Right kidney (tissue), 1 donor: ENCODE data around the gene LENG8.

ENCODE experiments used
- DNase-seq: peaks from one replicate; pipeline ENCODE4 v3.0.0-alpha.2; 2016

LENG8 gene

DNA sequence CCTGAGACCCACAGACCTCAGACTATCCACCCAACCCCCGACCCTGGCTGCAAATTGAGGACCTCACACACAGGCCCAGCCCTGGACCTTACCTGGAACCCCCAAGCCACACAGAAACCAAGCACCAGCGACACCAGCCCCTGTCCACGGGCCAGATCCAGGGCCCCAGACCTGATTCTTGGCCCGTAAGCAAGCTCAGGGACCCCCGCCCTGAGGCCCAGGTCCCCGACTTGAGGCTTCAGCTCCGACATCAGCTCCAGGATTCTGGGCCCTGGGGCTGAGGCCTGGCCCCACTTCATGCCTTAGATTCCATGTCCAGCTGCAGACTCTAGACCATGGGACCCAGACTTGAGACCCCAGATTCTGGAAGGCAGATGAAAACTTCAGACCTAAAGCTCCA lies 27.5 kb upstream of the LENG8 start:
- no peak for DNase-seq

GRCh38 chr19:54422136-54422535 lies 26.9 kb upstream of the LENG8 start:
- DNase-seq: no peak

DNA sequence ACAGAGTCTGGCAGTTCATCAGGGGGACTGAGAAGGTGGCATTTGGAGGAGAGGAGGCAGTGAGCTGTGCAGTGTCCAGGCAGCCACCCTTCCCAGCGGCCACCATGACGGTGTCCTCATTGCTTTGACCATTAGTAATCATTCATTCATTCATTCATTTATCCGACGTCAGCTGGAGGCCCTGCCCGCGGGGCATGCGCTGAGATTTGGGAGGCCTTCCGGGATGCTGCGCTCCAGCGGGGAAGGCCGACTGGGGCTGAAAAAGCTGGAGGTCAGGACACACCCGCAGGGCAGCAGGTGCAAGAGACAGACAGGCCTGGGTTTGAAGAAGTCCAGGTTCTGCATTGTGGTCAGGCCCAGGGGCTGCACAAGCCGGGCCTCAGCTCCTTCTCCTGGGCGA lies 24.8 kb upstream of the LENG8 start:
- DNase-seq: no peak

DNA sequence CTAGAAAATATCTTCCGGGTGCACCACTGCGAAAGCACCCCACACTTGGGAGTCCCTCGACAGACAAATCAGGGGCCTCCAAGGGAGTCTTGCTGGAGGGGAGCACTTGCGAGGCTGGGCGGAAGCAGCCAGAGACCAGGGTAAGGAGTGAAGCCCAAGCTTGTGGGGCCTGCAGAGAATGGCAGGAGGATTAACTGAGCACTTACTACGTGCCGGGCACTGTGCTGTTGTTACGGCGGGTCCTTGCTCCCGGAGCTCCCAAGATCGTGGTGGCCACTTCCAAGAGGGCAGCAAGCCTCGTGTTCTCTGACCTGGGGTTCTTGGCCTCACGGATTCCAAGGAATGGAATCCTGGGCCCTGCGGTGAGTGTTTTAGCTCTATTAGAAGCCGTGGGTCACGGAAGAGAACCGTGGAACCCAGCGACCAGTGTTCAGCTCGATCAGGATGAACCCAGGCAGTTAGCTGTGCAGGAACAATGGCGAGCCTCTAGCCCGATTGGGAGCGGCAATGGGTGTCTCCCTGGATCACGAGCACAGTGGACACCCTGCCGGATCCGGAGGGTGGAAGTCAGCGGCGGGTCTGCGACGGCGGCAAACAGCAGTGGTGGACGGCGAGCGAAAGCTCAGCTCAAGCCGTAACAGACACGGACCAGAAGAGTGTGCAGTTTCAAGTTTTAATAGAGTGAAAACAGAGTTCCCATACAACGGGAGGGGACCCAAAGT lies 24.2 kb upstream of the LENG8 start:
- DNase-seq: no peak

- DNase-seq: no peak
Measured at GRCh38 chr19:54425382-54425723, 23.6 kb upstream of the LENG8 start.

- DNase-seq: no peak
Measured at GRCh38 chr19:54426291-54426931, 22.6 kb upstream of the LENG8 start.

DNA sequence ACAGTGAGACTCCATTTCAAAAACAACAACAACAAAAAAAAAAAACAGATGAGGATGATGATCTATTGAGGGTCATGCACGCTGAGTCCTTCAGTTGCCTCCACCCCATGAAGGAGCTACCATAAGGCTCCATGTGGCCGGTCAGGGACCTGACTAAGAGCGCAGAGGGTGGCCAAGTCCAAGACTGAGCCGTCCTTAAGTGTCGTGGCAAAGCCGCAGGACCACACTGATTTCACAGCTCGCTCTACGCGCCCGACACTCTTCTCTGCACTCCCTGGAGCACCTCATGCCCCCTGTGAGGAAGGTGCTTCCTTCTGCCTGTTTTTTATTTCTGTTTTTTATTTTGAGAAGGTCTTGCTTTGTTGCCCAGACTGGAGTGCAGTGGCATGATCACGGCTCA lies 21.4 kb upstream of the LENG8 start:
- no peak for DNase-seq

DNA sequence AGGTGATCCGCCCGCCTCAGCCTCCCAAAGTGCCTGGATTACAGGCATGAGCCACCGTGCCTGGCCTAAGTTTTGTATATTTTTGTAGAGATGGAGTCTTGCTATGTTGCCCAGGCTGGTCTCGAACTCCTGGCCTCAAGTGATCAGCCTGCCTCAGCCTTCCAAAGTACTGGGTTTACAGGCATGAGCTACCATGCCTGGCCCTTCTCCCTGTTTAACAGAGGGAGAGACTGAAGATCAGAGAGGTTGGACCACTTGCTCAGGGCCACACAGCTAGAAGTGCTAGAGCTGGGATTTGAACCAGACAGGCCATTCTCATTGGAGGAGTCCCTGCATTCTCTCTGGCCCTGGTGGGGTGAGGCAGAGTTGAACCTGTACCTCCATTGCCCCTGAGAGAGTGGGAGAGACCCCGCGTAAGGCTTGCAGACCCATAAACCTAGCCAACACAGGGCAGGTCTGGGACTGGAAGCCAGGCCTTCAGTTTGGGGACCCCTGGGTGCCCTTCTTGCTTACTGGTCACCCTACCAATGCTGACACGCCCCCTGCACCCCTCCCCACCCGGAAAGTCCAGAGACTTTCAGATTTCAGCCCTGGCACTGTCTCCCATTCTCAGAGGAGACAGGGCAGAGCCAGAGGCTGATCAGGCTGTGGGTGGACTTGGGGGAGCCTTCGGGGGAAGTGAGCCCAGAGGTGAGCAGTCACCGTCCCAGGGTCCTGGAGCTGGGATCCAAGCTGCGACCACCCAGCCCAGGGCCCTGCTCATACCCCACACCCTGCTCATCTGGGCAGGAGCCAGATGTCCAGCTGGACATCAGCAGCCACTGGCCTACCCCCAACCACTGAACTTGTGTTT lies 20.4 kb upstream of the LENG8 start:
- no peak for DNase-seq

- DNase-seq: no peak
Measured at GRCh38 chr19:54429176-54429495, 19.9 kb upstream of the LENG8 start.

GRCh38 chr19:54429545-54430227 lies 19.3 kb upstream of the LENG8 start:
- no peak for DNase-seq

GRCh38 chr19:54430306-54431254 lies 18.4 kb upstream of the LENG8 start:
- peak; percentile 53 for DNase-seq

GRCh38 chr19:54431255-54431838 lies 17.7 kb upstream of the LENG8 start:
- no peak for DNase-seq

GRCh38 chr19:54432144-54432738 lies 16.8 kb upstream of the LENG8 start:
- no peak for DNase-seq

- no peak for DNase-seq
Measured at GRCh38 chr19:54433697-54434096, 15.3 kb upstream of the LENG8 start.

DNA sequence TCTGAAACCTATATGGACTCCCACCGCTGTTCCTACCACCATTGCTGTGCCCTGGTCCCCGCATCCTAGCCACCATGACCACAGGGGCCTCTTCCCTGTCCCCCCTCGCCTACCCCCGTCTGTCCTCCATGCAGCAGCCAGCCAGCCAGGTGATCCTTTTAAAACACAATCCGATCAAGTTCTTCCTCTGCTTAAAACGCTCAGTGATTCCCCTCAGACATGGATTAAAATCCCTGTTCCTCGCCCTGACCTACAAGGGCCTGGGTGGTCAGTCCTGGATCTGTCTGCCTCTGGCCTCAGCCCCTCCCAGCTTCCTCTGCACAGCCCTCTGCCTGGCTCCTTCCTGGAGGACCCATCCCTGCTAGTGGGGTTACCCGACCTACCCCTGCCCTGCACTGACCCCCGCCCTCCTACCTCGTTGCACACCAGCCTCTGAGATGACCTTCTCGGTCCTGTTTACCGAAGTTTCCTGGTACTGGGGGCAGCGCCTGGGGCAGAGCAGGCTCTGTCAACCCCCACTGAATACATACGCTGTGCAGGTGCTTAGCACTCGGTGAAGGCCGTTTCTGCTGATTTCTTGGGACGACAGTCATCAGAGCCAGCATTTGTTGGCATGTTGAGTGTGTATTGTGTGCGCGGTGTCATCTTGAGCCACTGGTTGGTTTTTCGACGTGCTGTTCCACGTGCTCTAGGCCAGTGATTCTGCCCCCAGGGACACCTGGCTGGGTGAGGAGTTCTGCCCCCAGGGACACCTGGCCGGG lies 14.7 kb upstream of the LENG8 start:
- no peak for DNase-seq

GRCh38 chr19:54434873-54435214 lies 14.2 kb upstream of the LENG8 start:
- no peak for DNase-seq

GRCh38 chr19:54435551-54436016 lies 13.4 kb upstream of the LENG8 start:
- no peak for DNase-seq

GRCh38 chr19:54436031-54436523 lies 12.9 kb upstream of the LENG8 start:
- DNase-seq: no peak

DNA sequence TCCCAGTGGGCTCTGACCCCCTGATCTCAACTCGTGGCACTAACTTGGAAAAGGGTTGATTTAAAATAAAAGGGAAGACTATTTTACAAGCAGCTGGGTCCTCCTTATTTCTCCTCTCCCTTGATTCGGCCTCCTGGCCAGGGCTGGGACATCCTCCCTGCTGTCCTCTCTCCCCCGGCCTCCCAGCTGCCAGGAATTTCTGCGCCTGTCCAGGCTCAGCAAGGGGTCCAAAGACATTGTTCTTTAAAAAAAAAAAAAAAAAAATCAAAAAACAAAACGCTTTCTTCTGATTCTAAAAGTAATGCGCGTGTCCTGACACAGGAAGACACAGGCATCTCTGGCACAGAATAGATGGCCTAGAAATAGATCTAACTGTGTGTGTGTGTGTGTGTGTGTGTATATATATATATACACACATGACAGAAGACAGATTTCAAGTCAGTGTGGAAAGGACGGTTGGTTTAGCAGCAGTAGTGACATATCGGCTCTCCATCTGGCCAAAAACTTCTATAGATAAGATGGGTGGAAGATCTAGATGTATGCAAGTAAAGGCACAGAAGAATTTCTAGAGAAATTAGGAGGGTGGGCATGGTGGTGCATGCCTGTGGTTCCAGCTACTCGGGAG lies 12.3 kb upstream of the LENG8 start:
- DNase-seq: no peak
